HL-60/S4 treated with retinoic acid at 250 ng/mL for 4 days and 3 days (cell line): Measurements from ENCODE around the gene ATMIN.

Experiments
- in situ Hi-C: fragments of 300-500 bp; cut with MboI; formaldehyde crosslinking; loops from 2 replicates; pipeline ENCODE4 v1.7.0; 2022; ENCODE audit warnings: low sequenced_read_pairs

The ATMIN gene

GRCh38 chr16:81004646-81005353 lies 30.8 kb upstream of the ATMIN start:
- in situ Hi-C loops: loop anchor here (25.0 kb wide), 1 partner anchor 733 kb away; no protein-coding TSS in a partner anchor

DNA sequence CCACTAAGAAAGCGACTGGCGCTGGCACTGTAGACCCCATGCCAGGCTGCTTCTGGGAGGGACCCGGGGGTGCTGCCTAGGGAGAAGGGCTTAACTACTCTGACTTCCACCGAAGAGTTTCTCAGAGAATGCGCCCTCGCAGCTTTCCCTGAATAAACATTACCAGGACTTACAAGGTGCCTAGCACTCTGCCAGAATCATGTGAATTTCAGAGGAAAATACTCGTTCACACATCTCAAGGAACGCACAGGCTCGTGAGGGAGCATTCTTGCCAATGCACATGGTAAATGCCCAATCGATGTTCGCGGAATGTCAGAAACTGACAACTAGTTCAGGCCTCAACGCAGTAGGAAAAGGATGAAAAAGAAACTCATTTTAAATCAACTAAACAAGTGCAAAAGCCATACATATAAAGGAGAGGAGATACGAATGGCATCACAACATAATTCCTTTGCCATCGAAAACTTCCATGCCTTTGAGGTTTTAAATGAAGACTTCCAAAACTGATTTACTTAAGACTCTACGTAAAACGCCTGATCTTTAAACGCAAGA lies 30.0 kb upstream of the ATMIN start:
- in situ Hi-C loops: loop anchor here (25.0 kb wide), 1 partner anchor 732 kb away; no protein-coding TSS in a partner anchor

- in situ Hi-C loops: loop anchor here (25.0 kb wide), 1 partner anchor 731 kb away; no protein-coding TSS in a partner anchor
Measured at GRCh38 chr16:81006211-81006812, 29.3 kb upstream of the ATMIN start.

- in situ Hi-C loops: loop anchor here (25.0 kb wide), 1 partner anchor 730 kb away; no protein-coding TSS in a partner anchor
Measured at GRCh38 chr16:81006813-81007695, 28.6 kb upstream of the ATMIN start, which contains the start of the genes CENPN and CMC2. Gene CENPN, plus strand, starts transcription at chr16:81007214. Its CDS starts 4,726 bp downstream, at chr16:81011940. Gene CMC2, minus strand, starts transcription at chr16:81006885. Its CDS starts 9,491 bp downstream, at chr16:80997394.

DNA sequence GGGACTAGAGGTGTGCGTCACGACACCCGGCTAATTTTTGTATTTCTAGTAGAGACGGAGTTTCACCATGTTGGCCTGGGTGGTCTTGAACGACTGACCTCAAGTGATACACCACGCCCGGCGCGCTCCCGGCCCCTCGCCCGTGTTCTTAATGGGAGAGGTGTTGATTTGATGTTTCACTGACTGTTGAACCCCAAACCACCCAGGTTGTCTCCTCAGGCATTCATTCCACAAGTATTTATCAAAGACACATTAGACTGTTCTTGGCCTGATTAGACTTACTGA lies 27.2 kb upstream of the ATMIN start:
- in situ Hi-C loops: loop anchor here (25.0 kb wide), 1 partner anchor 729 kb away; no protein-coding TSS in a partner anchor

DNA sequence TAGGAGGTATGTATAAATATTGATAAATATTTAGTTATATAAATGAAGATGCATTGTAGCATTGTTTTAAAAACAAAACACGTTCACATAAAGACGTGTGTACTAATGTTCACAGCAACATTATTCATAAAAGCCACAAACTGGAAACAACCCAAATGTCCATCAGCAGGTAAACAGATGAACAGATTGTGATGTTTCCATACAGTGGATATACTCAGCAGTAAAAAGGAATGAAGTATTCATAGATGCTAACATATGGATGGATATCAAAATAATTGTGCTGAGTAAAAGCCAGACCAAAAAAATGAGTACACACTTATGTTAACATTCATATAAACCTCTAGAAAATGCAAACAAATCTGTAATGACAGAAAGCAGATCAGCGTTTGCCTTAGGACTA lies 22.7 kb upstream of the ATMIN start:
- in situ Hi-C loops: loop anchor here (25.0 kb wide), 1 partner anchor 724 kb away; no protein-coding TSS in a partner anchor

- in situ Hi-C loops: loop anchor here (25.0 kb wide), 1 partner anchor 723 kb away; no protein-coding TSS in a partner anchor
Measured at GRCh38 chr16:81014672-81015071, 21.0 kb upstream of the ATMIN start.

DNA sequence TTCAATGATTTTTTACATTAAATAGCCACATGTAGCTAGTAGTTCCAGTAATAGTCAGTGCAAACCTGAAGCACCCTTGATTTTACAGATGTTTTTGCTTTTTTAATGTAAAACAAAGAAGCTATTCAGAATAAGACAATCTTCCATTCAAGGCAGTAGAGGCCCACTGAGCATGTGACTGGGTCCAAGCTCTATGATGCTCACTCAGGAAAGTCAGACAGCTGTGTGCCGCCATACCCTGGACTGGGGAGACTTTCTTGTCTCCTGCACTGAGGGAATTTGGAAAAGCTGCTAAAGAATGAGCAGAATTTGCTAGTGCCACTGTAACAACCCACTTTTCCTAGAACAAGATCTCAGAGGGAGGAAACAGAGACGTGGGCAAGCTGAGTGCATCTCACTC lies 17.1 kb upstream of the ATMIN start:
- in situ Hi-C loops: loop anchor here (25.0 kb wide), 1 partner anchor 719 kb away; no protein-coding TSS in a partner anchor

DNA sequence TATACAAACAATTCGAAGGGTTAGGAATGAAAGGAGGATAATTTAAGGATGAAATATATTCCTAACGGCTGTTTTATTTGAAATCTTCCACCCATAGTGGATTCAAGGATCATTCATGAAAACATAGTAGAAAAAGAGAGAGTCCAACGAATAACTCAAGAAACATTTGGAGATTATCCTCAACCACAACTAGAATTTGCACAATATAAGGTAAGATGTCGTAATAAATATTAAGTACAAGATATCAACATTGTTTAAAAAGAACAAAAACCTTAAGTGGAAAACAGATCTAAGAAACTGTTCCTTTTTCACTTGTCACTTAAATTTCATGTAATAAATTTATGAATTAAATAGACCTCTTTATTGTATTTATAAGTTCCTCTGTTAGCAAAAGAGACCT lies 9.2 kb upstream of the ATMIN start:
- in situ Hi-C loops: no loop called here

- in situ Hi-C loops: no loop called here
Measured at GRCh38 chr16:81029930-81030604, 5.6 kb upstream of the ATMIN start.

- in situ Hi-C loops: no loop called here
Measured at GRCh38 chr16:81035975-81036750, 521 bp downstream of the ATMIN start.

DNA sequence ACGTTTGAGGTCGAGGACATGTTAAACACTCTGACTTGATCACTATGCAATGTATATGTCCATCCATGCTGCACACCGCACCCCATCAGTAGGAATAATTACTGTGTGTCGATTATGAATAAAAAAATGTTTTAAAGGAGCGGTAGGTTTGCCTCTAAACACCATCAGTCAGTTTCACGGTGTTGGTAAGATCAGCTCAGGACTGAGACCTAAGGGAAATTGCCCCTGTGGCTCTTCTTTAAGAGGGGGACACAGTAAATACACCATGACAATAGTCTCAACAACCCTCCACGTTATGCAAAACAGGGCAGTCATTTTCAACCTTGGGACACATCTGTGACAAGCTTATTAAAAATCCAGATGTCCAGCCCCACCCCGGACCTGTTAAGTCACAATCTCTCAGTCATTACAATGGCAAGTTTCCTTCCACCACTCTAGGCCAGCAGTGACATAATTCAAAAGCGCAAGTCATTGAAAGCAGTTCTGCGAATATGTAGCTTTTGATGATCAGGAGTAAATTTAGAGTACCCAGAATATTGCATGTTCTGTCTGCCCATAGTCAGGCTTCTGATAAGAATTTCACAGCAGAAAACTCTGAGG lies 1.2 kb downstream of the ATMIN start:
- in situ Hi-C loops: no loop called here

- in situ Hi-C loops: no loop called here
Measured at GRCh38 chr16:81040131-81040530, 4.5 kb downstream of the ATMIN start.

- in situ Hi-C loops: no loop called here
Measured at GRCh38 chr16:81040842-81041241, 5.2 kb downstream of the ATMIN start.

DNA sequence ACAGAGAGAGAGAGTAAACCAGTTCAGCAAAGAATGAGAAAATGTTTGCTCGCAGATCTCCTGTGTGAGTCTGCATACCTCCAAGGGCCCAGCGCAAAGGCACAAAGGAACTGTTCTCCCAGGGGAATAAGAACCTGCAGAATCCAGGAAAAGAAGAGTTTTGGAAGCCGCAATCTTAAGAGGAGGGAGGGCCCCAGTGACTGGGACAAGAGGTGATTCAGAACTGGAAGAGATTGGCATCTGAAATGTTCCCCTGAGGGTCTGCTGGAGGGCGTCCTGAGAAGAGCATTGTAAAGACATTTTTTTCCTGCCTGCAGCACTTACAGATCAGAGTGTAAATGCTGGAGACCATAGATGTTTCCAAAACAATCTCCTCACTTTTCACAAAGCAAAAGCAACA lies 6.1 kb downstream of the ATMIN start:
- in situ Hi-C loops: no loop called here

DNA sequence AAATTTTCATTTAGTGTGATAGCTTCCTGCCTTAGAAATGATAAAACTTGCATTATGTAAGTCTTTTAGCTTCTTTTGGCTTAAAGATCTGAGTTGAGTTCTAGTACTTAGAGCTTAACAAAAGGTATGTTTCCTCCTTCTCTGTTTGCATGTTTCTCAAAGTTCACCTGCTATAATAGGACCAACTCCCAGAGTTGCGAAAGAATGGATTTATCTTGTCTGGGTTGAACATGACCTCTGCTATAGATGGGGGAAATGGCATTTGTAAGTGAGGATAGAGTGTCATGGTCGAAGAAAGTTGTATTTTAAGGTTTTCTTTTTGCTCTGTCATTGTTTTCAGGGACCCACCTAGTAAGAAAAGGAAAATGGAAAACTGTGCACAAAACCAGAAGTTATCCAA lies 7.2 kb downstream of the ATMIN start:
- in situ Hi-C loops: no loop called here

- in situ Hi-C loops: no loop called here
Measured at GRCh38 chr16:81053761-81054160, 18.1 kb downstream of the ATMIN start.

GRCh38 chr16:81060576-81061306 lies 25.1 kb downstream of the ATMIN start:
- in situ Hi-C loops: no loop called here

- in situ Hi-C loops: no loop called here
Measured at GRCh38 chr16:81061307-81061640, 25.6 kb downstream of the ATMIN start.
